Ishikawa (cell line): ENCODE measurements around the gene SLC44A2.

Source experiments
- CEBPB ChIP-seq: IDR thresholded peaks from 2 replicates; pipeline ENCODE4 v1.6.1; 2012
- CREB1 ChIP-seq: IDR thresholded peaks from 2 replicates; pipeline ENCODE4 v1.6.1; 2012; ENCODE audit warnings: low read depth
- EGR1 ChIP-seq: IDR thresholded peaks from 2 replicates; pipeline ENCODE4 v1.6.1; 2012
- EP300 ChIP-seq: IDR thresholded peaks from 2 replicates; pipeline ENCODE4 v1.6.1; 2012; ENCODE audit warnings: borderline replicate concordance
- FOXM1 ChIP-seq: IDR thresholded peaks from 2 replicates; pipeline ENCODE4 v1.6.1; 2012; ENCODE audit warnings: low read depth, borderline replicate concordance
- NFIC ChIP-seq: IDR thresholded peaks from 2 replicates; pipeline ENCODE4 v1.6.1; 2012
- RAD21 ChIP-seq: IDR thresholded peaks from 2 replicates; pipeline ENCODE4 v1.6.1; 2012; ENCODE audit warnings: low read depth
- TAF1 ChIP-seq: IDR thresholded peaks from 2 replicates; pipeline ENCODE4 v1.6.1; 2012; ENCODE audit warnings: low read depth, mild to moderate bottlenecking
- TCF12 ChIP-seq: IDR thresholded peaks from 2 replicates; pipeline ENCODE4 v1.6.1; 2012; ENCODE audit warnings: low read depth
- TEAD4 ChIP-seq: IDR thresholded peaks from 2 replicates; pipeline ENCODE4 v1.6.1; 2012
- YY1 ChIP-seq: IDR thresholded peaks from 2 replicates; pipeline ENCODE4 v1.6.1; 2012; ENCODE audit warnings: low read depth
- ZBTB7A ChIP-seq: IDR thresholded peaks from 2 replicates; pipeline ENCODE4 v1.6.1; 2012; ENCODE audit warnings: low read depth
- TF ChIP-seq, protein P1 (sequence below): IDR thresholded peaks from 2 replicates; pipeline ENCODE4 v1.6.1; 2012
- TF ChIP-seq, protein P2 (sequence below): IDR thresholded peaks from 2 replicates; pipeline ENCODE4 v1.6.1; 2012
- TF ChIP-seq, protein P3 (sequence below): IDR thresholded peaks from 2 replicates; pipeline ENCODE4 v1.6.1; 2012; ENCODE audit warnings: low read depth, mild to moderate bottlenecking

Gene SLC44A2

DNA sequence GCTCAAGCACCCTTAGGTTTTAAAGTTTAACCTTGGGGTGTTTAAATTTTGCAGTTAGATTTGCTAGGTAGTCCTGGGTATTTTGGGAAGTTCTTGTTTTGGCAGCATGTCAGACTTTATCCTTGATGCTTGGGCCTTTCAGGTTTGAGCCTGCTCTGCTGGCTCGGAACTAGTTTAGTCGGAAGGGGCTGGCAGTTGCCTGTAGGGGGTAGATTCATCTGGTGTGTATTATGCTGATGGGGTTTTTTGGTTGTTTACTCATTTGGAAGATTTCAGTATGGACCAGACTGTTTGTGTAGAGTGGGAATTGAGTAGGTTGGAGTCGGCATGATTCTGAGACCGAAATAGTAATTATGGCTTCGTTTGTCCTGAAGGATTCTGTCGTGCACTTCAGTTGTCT, 43.9 kb downstream of the SLC44A2 start:
- TF ChIP-seq, protein P1, sequence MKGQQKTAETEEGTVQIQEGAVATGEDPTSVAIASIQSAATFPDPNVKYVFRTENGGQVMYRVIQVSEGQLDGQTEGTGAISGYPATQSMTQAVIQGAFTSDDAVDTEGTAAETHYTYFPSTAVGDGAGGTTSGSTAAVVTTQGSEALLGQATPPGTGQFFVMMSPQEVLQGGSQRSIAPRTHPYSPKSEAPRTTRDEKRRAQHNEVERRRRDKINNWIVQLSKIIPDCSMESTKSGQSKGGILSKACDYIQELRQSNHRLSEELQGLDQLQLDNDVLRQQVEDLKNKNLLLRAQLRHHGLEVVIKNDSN = no peak
- no peak for TF ChIP-seq FOXM1
- no peak for TF ChIP-seq EGR1

- no peak for TF ChIP-seq EP300
Measured at GRCh38 chr19:10670182-10670581, 44.8 kb downstream of the SLC44A2 start.

- no peak for TF ChIP-seq TAF1
- TF ChIP-seq, protein P2, sequence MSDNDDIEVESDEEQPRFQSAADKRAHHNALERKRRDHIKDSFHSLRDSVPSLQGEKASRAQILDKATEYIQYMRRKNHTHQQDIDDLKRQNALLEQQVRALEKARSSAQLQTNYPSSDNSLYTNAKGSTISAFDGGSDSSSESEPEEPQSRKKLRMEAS = no peak
- TF ChIP-seq CREB1 = no peak
- TF ChIP-seq EGR1 = no peak
- TF ChIP-seq FOXM1 = no peak
- no peak for TF ChIP-seq EP300
- no peak for TF ChIP-seq ZBTB7A
- no peak for TF ChIP-seq CEBPB
Measured at GRCh38 chr19:10670876-10671804, 45.8 kb downstream of the SLC44A2 start.

- no peak for TF ChIP-seq RAD21
- TF ChIP-seq EGR1 = no peak
- TF ChIP-seq YY1 = no peak
- no peak for TF ChIP-seq EP300
- TF ChIP-seq CEBPB = no peak
- no peak for TF ChIP-seq TCF12
- no peak for TF ChIP-seq NFIC
- no peak for TF ChIP-seq FOXM1
- TF ChIP-seq TEAD4 = no peak
- TF ChIP-seq, protein P2 = no peak
- TF ChIP-seq ZBTB7A = no peak
- TF ChIP-seq CREB1 = no peak
- TF ChIP-seq TAF1 = no peak
- TF ChIP-seq, protein P1 = no peak
- TF ChIP-seq, protein P3, sequence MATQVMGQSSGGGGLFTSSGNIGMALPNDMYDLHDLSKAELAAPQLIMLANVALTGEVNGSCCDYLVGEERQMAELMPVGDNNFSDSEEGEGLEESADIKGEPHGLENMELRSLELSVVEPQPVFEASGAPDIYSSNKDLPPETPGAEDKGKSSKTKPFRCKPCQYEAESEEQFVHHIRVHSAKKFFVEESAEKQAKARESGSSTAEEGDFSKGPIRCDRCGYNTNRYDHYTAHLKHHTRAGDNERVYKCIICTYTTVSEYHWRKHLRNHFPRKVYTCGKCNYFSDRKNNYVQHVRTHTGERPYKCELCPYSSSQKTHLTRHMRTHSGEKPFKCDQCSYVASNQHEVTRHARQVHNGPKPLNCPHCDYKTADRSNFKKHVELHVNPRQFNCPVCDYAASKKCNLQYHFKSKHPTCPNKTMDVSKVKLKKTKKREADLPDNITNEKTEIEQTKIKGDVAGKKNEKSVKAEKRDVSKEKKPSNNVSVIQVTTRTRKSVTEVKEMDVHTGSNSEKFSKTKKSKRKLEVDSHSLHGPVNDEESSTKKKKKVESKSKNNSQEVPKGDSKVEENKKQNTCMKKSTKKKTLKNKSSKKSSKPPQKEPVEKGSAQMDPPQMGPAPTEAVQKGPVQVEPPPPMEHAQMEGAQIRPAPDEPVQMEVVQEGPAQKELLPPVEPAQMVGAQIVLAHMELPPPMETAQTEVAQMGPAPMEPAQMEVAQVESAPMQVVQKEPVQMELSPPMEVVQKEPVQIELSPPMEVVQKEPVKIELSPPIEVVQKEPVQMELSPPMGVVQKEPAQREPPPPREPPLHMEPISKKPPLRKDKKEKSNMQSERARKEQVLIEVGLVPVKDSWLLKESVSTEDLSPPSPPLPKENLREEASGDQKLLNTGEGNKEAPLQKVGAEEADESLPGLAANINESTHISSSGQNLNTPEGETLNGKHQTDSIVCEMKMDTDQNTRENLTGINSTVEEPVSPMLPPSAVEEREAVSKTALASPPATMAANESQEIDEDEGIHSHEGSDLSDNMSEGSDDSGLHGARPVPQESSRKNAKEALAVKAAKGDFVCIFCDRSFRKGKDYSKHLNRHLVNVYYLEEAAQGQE = no peak
Measured at GRCh38 chr19:10677751-10678150, 52.4 kb downstream of the SLC44A2 start.

- no peak for TF ChIP-seq FOXM1
- no peak for TF ChIP-seq NFIC
- no peak for TF ChIP-seq YY1
- TF ChIP-seq EGR1 = no peak
- TF ChIP-seq CEBPB = no peak
- no peak for TF ChIP-seq EP300
- TF ChIP-seq, protein P3 = no peak
- TF ChIP-seq, protein P1 = no peak
- TF ChIP-seq, protein P2 = no peak
- no peak for TF ChIP-seq RAD21
- no peak for TF ChIP-seq TCF12
- no peak for TF ChIP-seq TAF1
- TF ChIP-seq ZBTB7A = no peak
- no peak for TF ChIP-seq TEAD4
- TF ChIP-seq CREB1 = no peak
Measured at GRCh38 chr19:10678813-10679212, 53.5 kb downstream of the SLC44A2 start.
